ENCODE measurements around the gene KRTAP5-5.

DNA sequence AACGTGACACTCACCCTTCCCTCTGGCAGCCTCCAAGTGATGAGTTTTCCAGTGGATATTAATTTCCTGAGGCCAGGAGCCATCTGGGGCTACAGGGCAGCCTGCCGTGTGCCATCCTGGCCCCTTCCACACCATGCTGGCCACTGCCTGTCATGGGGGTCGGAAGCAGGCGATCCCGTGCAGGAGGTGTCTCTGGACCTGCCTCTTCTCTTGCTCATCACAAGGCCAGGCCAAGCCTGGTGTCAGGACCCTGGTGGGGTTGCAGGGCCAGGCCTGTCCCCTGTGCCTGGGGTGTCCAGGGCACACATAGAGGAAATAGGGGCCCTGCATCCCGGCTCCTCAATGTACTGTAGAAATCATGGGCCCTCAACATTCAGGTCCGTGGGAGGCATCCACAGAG is 24.9 kb upstream of the KRTAP5-5 start:
- TF ChIP-seq POLR2A (IDR thresholded peaks at IDR 0.05) (no peak), POLR2AphosphoS5 (IDR thresholded peaks at IDR 0.05) (no peak)
- TF ChIP-seq, protein P1, sequence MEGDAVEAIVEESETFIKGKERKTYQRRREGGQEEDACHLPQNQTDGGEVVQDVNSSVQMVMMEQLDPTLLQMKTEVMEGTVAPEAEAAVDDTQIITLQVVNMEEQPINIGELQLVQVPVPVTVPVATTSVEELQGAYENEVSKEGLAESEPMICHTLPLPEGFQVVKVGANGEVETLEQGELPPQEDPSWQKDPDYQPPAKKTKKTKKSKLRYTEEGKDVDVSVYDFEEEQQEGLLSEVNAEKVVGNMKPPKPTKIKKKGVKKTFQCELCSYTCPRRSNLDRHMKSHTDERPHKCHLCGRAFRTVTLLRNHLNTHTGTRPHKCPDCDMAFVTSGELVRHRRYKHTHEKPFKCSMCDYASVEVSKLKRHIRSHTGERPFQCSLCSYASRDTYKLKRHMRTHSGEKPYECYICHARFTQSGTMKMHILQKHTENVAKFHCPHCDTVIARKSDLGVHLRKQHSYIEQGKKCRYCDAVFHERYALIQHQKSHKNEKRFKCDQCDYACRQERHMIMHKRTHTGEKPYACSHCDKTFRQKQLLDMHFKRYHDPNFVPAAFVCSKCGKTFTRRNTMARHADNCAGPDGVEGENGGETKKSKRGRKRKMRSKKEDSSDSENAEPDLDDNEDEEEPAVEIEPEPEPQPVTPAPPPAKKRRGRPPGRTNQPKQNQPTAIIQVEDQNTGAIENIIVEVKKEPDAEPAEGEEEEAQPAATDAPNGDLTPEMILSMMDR (IDR thresholded peaks at IDR 0.05 in 8 of 11, conservative IDR thresholded peaks at IDR 0.05 in 3 of 11): no peak
